ENCODE data around the gene TLR10.

GRCh38 chr4:38781854-38782261, 932 bp downstream of the TLR10 start:
- TF ChIP-seq EZH2 (optimal IDR thresholded peaks at IDR 0.05; ENCODE audit: low read depth, low read length), result no peak
- TF ChIP-seq EZH2phosphoT487 (IDR thresholded peaks at IDR 0.05; ENCODE audit: low read length), result no peak
